Measurements from ENCODE around the gene ANK2.

The ANK2 gene

GRCh38 chr4:113365377-113365776 is 315.9 kb downstream of the ANK2 start:
- Histone ChIP-seq H3K9me3 (no peaks in the 10 kb centered on the region), H3K27me3 (no peaks in the 10 kb centered on the region), H3K36me3 (peaks cover 14% of the 10 kb centered on the region), H3K4me1 (no peaks in the 10 kb centered on the region), H3K4me3 (ENCODE audit: low read depth, low read length) (no peak overlapping the region)
- no peak for TF ChIP-seq CTCF (IDR thresholded peaks at IDR 0.05; ENCODE audit: low read depth, low read length)
- DNase-seq = no peak

- Histone ChIP-seq H3K9me3 (no peaks in the 10 kb centered on the region), H3K27me3 (no peaks in the 10 kb centered on the region), H3K4me3 (ENCODE audit: low read depth, low read length) (no peak overlapping the region), H3K4me1 (no peaks in the 10 kb centered on the region), H3K36me3 (peaks cover 18% of the 10 kb centered on the region)
- DNase-seq = no peak
- TF ChIP-seq CTCF (IDR thresholded peaks at IDR 0.05; ENCODE audit: low read depth, low read length) = no peak
Observed at GRCh38 chr4:113368056-113368455, 318.6 kb downstream of the ANK2 start.

GRCh38 chr4:113371111-113371510 is 321.7 kb downstream of the ANK2 start:
- no peaks in the 10 kb centered on the region for H3K4me1 ChIP-seq
- TF ChIP-seq CTCF (IDR thresholded peaks at IDR 0.05; ENCODE audit: low read depth, low read length) = no peak
- no peaks in the 10 kb centered on the region for H3K27me3 ChIP-seq
- H3K9me3 ChIP-seq = no peaks in the 10 kb centered on the region
- DNase-seq = no peak
- H3K36me3 ChIP-seq = peaks cover 18% of the 10 kb centered on the region
- H3K4me3 ChIP-seq (ENCODE audit: low read depth, low read length) = no peak overlapping the region

GRCh38 chr4:113375964-113376666 is 326.7 kb downstream of the ANK2 start:
- no peak for DNase-seq
- no peak for TF ChIP-seq CTCF (IDR thresholded peaks at IDR 0.05; ENCODE audit: low read depth, low read length)
- Histone ChIP-seq H3K4me1 (no peaks in the 10 kb centered on the region), H3K4me3 (ENCODE audit: low read depth, low read length) (no peak overlapping the region), H3K9me3 (no peaks in the 10 kb centered on the region), H3K36me3 (peaks cover 4% of the 10 kb centered on the region; the same call in 1 of the 2 replicates), H3K27me3 (no peaks in the 10 kb centered on the region)

- Histone ChIP-seq H3K4me3 (ENCODE audit: low read depth, low read length) (no peak overlapping the region), H3K36me3 (peaks cover 8% of the 10 kb centered on the region), H3K27me3 (no peaks in the 10 kb centered on the region), H3K4me1 (peaks cover 4% of the 10 kb centered on the region), H3K9me3 (no peaks in the 10 kb centered on the region)
- no peak for TF ChIP-seq CTCF (IDR thresholded peaks at IDR 0.05; ENCODE audit: low read depth, low read length)
- no peak for DNase-seq
Observed at GRCh38 chr4:113378836-113379235, 329.4 kb downstream of the ANK2 start.

- Histone ChIP-seq H3K36me3 (peaks cover 8% of the 10 kb centered on the region), H3K9me3 (no peaks in the 10 kb centered on the region), H3K27me3 (no peaks in the 10 kb centered on the region), H3K4me1 (peaks cover 4% of the 10 kb centered on the region), H3K4me3 (ENCODE audit: low read depth, low read length) (no peak overlapping the region)
- no peak for DNase-seq
- no peak for TF ChIP-seq CTCF (IDR thresholded peaks at IDR 0.05; ENCODE audit: low read depth, low read length)
Observed at GRCh38 chr4:113382704-113383103, 333.3 kb downstream of the ANK2 start.

Data from BE2C (cell line).